Heart right ventricle (tissue), 16 donors: Measurements from ENCODE around the gene AGO3. TPM values are rescaled to one million over a fixed set of nuclear protein-coding genes. Genes with fewer than 3 reads are reported as not detected.
A peak's percentile ranks its signal among the peaks of the same experiment; 100 is the strongest.

Experiments
- ATAC-seq, 8 donors: fragments of 200-7000 bp; cut with Tn5 transposase; one replicate each; pipeline ENCODE4 v1.9.1; 2020; ENCODE audit warnings: mild to moderate bottlenecking in 8 of 8, moderate library complexity in 8 of 8, moderate number of reproducible peaks in 1 of 8
- DNase-seq, 2 donors: peaks; one replicate each; pipeline ENCODE4 v3.0.0-alpha.2; 2020
- H3K27ac ChIP-seq, 10 donors: fragments of 200-600 bp; sonication (generic) in 2 of 10; one replicate each; pipeline versions ENCODE4 v1.5.0 to v1.8.0; 2020 to 2022; ENCODE audit warnings: mild to moderate bottlenecking in 3 of 10
- H3K27me3 ChIP-seq, 7 donors: fragments of 200-600 bp; one replicate each; pipeline ENCODE4 v1.8.0; 2021 to 2022; ENCODE audit warnings: mild to moderate bottlenecking in 2 of 7
- H3K36me3 ChIP-seq, 9 donors: fragments of 200-600 bp; sonication (generic) in 1 of 9; one replicate each; pipeline versions ENCODE4 v1.5.0 to v1.8.0; 2020 to 2022; ENCODE audit warnings: mild to moderate bottlenecking in 2 of 9
- H3K4me1 ChIP-seq, 9 donors: fragments of 200-600 bp; sonication (generic) in 1 of 9; one replicate each; pipeline versions ENCODE4 v1.5.0 to v1.8.0; 2020 to 2022; ENCODE audit warnings: mild to moderate bottlenecking in 4 of 9
- H3K4me3 ChIP-seq, 10 donors: fragments of 200-600 bp; sonication (generic) in 2 of 10; one replicate each; pipeline versions ENCODE4 v1.5.0 to v1.8.0; 2020 to 2022; ENCODE audit warnings: mild to moderate bottlenecking in 7 of 10, moderate library complexity in 2 of 10
- H3K9me3 ChIP-seq, 11 donors: fragments of 200-600 bp in 10 of 11; sonication (generic) in 2 of 11; one replicate each; pipeline versions ENCODE4 v1.5.0 to v1.8.0; 2013 to 2022; ENCODE audit warnings: mild to moderate bottlenecking in 2 of 11, control low read depth in 1 of 11, moderate library complexity in 1 of 11
- WGBS, 2 donors: extraction: QIAGEN DNeasy Blood & Tissue Kit; methylation state at CpG; one replicate each; pipeline ENCODE4 v1.1.7; 2013; ENCODE audit warnings: inconsistent platforms in 1 of 2; 5-methylcytosine and 5-hydroxymethylcytosine counted together
- intact Hi-C, 10 donors: fragments of 100-400 bp; cut with DNase I; formaldehyde crosslinking; loops; one replicate each; pipeline versions ENCODE4 v1.11.1 to v1.14.2; 2022
- polyA plus RNA-seq, 2 donors: library from polyadenylated mRNA; stranded (reverse); fragments of 200-250 nt; gene quantifications; one replicate each; pipeline ENCODE4 v1.2.3, GENCODE V29; 2013
- total RNA-seq, 10 donors: library from RNA; stranded (reverse); fragmentation: NEBNext Ultra II Directional in 3 of 10; extraction: Animal tissue kit (Norgen Biotek cat#: 25700) in 3 of 10; gene quantifications; one replicate each; pipeline versions ENCODE4 v1.2.1 to v1.2.4, GENCODE V29; 2021 to 2023
- TF ChIP-seq, protein P1 (sequence below), 9 donors: fragments of 200-600 bp; sonication (generic) in 2 of 9; IDR thresholded peaks; one replicate each; pipeline versions ENCODE4 v1.5.0 to v1.8.0; 2021 to 2022; ENCODE audit warnings: antibody characterized with exemption in 9 of 9, mild to moderate bottlenecking in 5 of 9, moderate library complexity in 1 of 9
- donor health status: Arrhythmogenic right ventricular cardiomyopathy.
- donor health status: ischemic (EF 13 %, LVEDD 7.1; RV severe dilation, severe dysfunction).
- donor health status: healthy with polysubstance abuse.
- donor health status: DM: no; HTN: yes; CAD: no.
- donor health status: DM: no; HTN: no; CAD: no.
- donor health status: ischemic (EF 25% LVEDD 6.9; RV normal size, moderate dysfunction).
- donor health status: ischemic (EF 25% LVEDD 5.7; RV mildly dilated, moderate dysfunction).
- donor health status: healthy.
- donor health status: DM: yes; HTN: yes; CAD: no.
- donor health status: Ischemic cardiomyopathy.
- donor health status: ischemic (EF 35%, LVEDD 5.7; RV mildly dilated, moderate dysfunction).
- donor health status: nonischemic (EF 11% LVEDD 7.7; RV severe dilation, severe dysfunction).
- donor health status: DM: yes; HTN: yes; CAD: no.
- donor health status: PGD.
- donor health status: ischemic (EF 29% LVEDD 5.4; RV normal size, mild dysfunction).
- donor health status: nonischemic (EF 23%, LVEDD 6.1; RV moderate dilation, normal function).

The AGO3 gene
- total and polyA plus RNA-seq, 12 donors = 2.2 to 20.7 (median 14.7) TPM

DNA sequence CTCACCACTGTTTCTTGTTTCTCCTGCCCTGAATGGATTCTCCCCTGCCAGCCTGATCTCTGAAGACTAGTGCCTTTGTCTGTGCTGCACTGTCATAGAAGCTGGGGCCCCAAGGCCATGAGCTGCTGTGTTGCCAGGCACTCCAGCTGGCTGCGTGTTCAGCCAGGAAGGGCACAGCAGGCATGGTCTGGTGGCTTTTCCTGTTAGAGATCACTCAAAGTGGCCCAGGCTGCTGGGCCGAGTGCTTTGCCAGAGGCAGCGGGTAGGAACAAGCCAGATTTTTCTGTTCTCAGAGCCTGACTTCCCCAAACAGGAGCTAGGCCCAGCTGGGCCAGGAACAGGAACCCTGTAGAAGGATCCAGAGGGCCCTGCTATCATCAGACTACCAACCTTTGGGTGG is 163.0 kb downstream of the AGO3 start:
- H3K9me3 ChIP-seq = no peaks in the 10 kb centered on the region
- peak overlapping the region in 6 of 10 donors; percentile 5 to 51 (median 32) for H3K27ac ChIP-seq
- H3K27me3 ChIP-seq = no peaks in the 10 kb centered on the region
- ATAC-seq (peak in 4 of 8 donors; percentile 15 to 58 (median 26)), DNase-seq (no peak)
- TF ChIP-seq, protein P1, sequence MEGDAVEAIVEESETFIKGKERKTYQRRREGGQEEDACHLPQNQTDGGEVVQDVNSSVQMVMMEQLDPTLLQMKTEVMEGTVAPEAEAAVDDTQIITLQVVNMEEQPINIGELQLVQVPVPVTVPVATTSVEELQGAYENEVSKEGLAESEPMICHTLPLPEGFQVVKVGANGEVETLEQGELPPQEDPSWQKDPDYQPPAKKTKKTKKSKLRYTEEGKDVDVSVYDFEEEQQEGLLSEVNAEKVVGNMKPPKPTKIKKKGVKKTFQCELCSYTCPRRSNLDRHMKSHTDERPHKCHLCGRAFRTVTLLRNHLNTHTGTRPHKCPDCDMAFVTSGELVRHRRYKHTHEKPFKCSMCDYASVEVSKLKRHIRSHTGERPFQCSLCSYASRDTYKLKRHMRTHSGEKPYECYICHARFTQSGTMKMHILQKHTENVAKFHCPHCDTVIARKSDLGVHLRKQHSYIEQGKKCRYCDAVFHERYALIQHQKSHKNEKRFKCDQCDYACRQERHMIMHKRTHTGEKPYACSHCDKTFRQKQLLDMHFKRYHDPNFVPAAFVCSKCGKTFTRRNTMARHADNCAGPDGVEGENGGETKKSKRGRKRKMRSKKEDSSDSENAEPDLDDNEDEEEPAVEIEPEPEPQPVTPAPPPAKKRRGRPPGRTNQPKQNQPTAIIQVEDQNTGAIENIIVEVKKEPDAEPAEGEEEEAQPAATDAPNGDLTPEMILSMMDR (IDR thresholded peaks at IDR 0.05) = no peak
- peaks cover 3 to 62% (median 53%) of the 10 kb centered on the region in 9 donors for H3K4me1 ChIP-seq
- peaks cover 0 to 69% (median 26%) of the 10 kb centered on the region in 9 donors for H3K36me3 ChIP-seq
- WGBS, 2 donors = 86 to 92% methylated on average over 3 of the region's 3 CpGs
- intact Hi-C loops = loop anchor here in 5 of 10 donors (1.0 to 10.0 kb wide), 5 partner anchors 36 to 331 kb away; no protein-coding TSS in a partner anchor
- H3K4me3 ChIP-seq = no peak overlapping the region

DNA sequence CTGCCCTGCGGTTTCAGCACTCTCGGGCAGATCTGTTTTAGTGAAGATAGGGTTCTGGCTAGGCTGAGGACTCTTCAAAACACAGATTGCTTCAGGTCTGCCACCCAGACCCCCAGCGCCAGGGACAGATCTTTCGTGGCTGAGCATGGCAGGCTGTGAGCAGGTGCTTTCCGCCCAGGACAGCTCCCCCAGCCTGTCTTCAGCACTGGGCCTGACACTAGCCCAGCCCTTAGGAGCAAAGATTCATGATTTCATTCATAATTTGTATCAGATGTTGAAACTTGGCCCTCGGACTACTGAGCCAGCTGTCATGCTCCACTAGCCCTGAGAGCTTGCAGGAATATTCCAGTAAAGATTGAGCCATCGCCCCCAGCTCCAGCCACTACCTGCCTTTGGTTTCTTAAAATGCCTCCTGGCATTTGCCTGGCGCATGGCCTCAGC is 163.7 kb downstream of the AGO3 start:
- ATAC-seq (no peak), DNase-seq (no peak)
- TF ChIP-seq, protein P1 (IDR thresholded peaks at IDR 0.05) = no peak
- H3K9me3 ChIP-seq = no peaks in the 10 kb centered on the region
- peaks cover 0 to 69% (median 26%) of the 10 kb centered on the region in 9 donors for H3K36me3 ChIP-seq
- H3K4me3 ChIP-seq = no peak overlapping the region
- 81 to 85% methylated on average over 8 of the region's 8 CpGs for WGBS, 2 donors
- H3K4me1 ChIP-seq = peaks cover 3 to 60% (median 49%) of the 10 kb centered on the region in 9 donors
- peak overlapping the region in 3 of 10 donors; percentile 22 to 51 (median 29) for H3K27ac ChIP-seq
- intact Hi-C loops = loop anchor here in 8 of 10 donors (1.0 to 10.0 kb wide), 10 partner anchors 36 to 330 kb away; no protein-coding TSS in a partner anchor
- H3K27me3 ChIP-seq = no peaks in the 10 kb centered on the region

DNA sequence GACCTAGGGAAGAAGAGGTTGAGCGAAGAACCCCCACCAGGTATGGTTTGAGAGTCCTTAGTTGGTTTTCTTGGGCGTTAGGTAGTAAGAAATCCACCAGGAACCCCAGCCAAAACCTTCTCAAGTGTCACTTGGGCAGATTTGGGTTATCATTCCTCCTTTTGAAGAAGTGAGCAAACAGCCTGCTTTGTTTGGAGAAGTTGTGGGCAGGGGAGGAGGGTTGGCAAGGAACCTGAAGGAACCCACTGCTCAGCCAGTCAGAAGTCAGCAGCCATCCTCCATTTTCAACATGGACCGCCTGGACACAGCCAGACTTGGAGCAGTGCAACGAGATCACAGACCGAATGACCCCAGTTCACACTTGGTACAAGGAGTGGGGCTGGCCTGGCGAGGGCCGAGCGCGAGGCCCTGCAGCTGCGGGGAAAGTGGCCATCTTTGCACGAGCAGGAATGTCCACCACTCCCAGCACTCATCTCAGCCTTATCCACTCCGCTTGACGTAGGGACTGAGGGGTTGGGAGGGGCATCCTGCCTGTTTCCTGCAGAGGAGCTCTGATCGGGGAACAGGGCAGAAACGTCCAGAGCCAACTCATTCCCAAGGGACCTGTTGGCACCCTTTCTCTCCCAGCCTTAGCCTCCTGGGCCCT is 165.0 kb downstream of the AGO3 start:
- H3K36me3 ChIP-seq = peaks cover 0 to 61% (median 26%) of the 10 kb centered on the region in 9 donors
- H3K27ac ChIP-seq = peak overlapping the region in 3 of 10 donors; percentile 15 to 42 (median 40)
- H3K4me3 ChIP-seq = no peak overlapping the region
- ATAC-seq (peak in 1 of 8 donors; percentile 23), DNase-seq (no peak)
- TF ChIP-seq, protein P1 (IDR thresholded peaks at IDR 0.05) = no peak
- intact Hi-C loops = loop anchor here in 8 of 10 donors (2.0 to 10.0 kb wide), 10 partner anchors 36 to 329 kb away; no protein-coding TSS in a partner anchor
- 55 to 63% methylated on average over 15 of the region's 15 CpGs for WGBS, 2 donors
- peaks cover 3 to 55% (median 45%) of the 10 kb centered on the region in 9 donors for H3K4me1 ChIP-seq
- H3K27me3 ChIP-seq = no peaks in the 10 kb centered on the region
- no peaks in the 10 kb centered on the region for H3K9me3 ChIP-seq

DNA sequence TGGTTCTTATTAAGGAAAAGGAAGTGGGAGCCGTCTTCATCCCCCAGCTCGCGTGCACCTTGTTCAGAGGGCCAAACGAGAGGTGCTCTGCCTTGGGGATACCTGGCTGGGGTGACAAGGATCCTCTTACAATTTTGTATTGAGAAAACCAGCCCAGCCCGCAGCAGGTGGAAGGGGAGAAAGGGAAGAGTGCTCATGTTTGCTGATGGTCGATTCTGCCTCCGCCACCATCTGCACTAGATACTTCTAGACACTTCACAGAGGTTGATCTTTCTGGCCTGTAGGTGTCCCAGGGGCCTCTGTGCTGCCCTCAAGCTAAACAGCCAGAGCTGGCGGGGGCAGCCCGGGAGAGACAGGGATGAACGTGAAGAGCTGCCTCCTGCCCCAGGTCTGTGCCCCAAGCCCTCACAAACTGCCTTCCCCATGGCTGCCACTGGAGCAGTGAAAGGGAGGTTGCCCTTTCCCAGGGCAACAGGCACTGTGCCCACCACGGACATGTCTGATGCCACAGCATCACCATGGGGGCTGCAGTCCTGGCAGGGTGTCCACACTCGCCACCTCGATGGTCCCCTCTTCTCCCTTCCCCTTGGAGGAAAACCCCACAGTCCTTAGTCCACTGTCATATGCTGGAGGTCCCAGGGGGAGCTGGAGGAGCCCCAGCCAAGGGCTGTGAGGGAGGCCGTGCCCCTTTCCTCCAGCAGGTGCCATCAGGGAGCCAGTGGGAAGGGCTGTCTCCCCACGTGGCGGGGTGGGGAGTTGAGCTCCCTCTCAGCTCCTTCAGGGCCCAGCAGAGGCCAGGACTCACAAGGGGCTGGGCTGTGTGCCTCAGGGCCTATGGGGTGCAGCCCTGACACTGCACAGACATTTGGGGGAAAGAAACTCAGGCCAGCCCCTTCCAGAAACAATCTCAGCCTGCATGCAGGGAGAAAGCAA is 165.9 kb downstream of the AGO3 start:
- DNase-seq = no peak
- no peak for ATAC-seq
- Histone ChIP-seq H3K9me3 (no peaks in the 10 kb centered on the region), H3K36me3 (peaks cover 0 to 52% (median 22%) of the 10 kb centered on the region in 9 donors), H3K27ac (peak overlapping the region in 4 of 10 donors; percentile 10 to 40 (median 28)), H3K4me1 (peaks cover 3 to 50% (median 40%) of the 10 kb centered on the region in 9 donors), H3K27me3 (no peaks in the 10 kb centered on the region), H3K4me3 (no peak overlapping the region)
- TF ChIP-seq, protein P1 (IDR thresholded peaks at IDR 0.05) = no peak
- WGBS, 2 donors = 67 to 68% methylated on average over 16 of the region's 16 CpGs
- intact Hi-C loops = loop anchor here in 8 of 10 donors (2.0 to 10.0 kb wide), 10 partner anchors 36 to 328 kb away; no protein-coding TSS in a partner anchor
